ENCODE measurements around the gene MYADM.

The MYADM gene

DNA sequence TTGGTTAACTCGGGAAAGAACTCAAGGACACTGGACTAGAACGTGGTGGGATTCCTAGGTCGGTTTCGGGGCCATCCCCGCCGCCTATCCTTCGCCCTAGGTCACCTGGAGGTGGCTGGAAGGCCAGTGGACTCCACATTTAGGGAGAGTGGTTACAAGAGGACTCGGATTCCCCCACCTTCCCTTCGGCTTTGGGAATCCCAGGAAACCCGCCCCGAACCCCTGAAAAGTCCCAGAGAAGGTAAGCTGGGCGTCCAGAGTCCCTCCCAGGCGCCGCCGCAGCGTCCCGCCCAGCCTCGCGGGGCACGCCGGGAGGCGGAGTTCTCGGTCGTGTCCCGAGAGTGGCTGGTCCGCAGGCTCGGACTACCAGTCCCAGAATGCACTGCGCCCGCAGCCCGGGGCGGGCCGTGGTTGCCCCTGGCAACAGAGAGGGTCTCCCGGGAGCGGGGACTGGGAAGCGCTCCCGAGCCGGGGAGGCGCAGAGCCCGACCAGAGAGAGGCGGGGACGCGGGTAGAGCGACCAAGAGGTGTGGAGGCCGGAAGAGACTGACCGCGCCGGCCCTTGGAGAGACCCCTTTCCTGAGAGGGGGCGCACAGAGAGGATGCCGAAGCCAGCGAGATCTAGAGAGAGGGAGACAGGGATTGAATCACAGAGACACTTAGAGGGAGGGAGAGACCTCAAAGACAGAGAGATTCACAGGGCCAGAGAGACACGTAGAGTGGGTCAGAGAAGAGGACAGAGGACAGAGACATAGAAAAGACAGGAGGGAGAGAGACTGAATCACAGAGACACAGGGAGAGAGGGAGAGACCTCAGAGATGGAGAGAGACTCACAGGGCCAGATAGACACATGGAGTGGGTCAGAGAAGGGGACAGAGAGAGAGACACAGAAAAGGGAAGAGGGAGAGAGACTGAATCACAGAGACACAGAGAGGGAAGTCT is 11.7 kb downstream of the MYADM start:
- H3K4me3 ChIP-seq (ENCODE audit: control insufficient read depth in 1 of 7, extremely low read depth in 1 of 7, insufficient read depth in 4 of 7, low read depth in 2 of 7, low read length in 6 of 7), result peak overlapping the region; percentile 15 to 81 (median 65)
- DNase-seq, result peak; percentile 73 to 86 (median 84)
- no peaks in the 10 kb centered on the region for H3K9me3 ChIP-seq (ENCODE audit: control extremely low read depth in 1 of 5, control insufficient read depth in 4 of 5, insufficient read depth in 2 of 5, low read depth in 1 of 5, low read length in 4 of 5)
- WGBS (ENCODE audit: insufficient coverage), result 1% methylated on average over 48 of the region's 51 CpGs
- ChIA-PET POLR2A (interaction anchor here (1.0 kb wide), 1 partner anchor 12 kb away, joined by 4 read pairs; the partner anchor contains the start of gene MYADM), CTCF (interaction anchor here (1.2 kb wide), 1 partner anchor 27 kb away, joined by 3 read pairs; no protein-coding TSS in a partner anchor)
- H3K27me3 ChIP-seq (replicated peaks in 2 of 5; ENCODE audit: control insufficient read depth in 4 of 5, insufficient read depth in 5 of 5, low read length in 4 of 5), result peaks cover 3 to 50% (median 27%) of the 10 kb centered on the region in 5 experiments
- H3K27ac ChIP-seq (ENCODE audit: insufficient read depth in 1 of 2, low read depth in 1 of 2, low read length in 2 of 2, poor library complexity in 1 of 2, severe bottlenecking in 2 of 2), result no peak overlapping the region
- peaks cover 0 to 21% (median 10%) of the 10 kb centered on the region in 4 experiments for H3K36me3 ChIP-seq (ENCODE audit: control insufficient read depth in 4 of 4, insufficient read depth in 4 of 4, low read length in 3 of 4)
- H3K4me1 ChIP-seq (ENCODE audit: control extremely low read depth in 1 of 4, control insufficient read depth in 4 of 4, insufficient read depth in 4 of 4, low read length in 3 of 4), result peaks cover 12 to 35% (median 28%) of the 10 kb centered on the region in 4 experiments

DNA sequence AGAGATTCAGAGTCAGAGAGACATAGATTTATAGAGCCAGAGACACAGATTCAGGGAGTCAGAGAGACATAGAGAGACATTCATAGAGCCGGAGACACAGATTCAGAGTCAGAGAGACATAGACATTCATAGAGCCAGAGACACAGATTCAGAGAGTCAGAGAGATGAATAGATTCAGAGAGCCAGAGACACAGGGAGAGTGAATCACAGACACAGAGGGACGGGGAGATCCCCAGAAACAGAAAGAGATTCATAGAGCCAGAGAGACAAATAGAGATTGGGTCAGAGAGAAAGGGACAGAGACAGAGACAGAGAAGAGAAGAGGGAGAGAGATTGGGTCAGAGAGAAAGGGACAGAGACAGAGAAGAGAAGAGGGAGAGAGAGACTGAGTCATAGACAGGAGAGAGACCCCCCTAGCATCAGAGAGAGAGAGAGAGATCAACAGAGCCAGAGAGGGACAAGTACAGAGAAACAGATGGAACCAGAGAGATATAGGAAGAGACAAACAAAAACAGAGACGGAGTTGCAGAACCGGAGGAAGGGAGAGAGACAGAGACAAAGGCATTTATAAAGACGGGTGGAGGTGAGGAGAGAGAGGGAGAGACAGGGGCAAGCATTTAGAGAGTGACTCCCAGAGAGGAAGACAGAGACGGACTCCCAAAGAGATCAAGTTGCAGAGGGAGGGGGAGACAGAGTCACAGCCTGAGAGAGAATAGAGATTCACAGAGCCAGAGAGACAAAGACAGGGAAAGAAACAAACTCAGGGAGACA is 13.2 kb downstream of the MYADM start:
- H3K27ac ChIP-seq (ENCODE audit: insufficient read depth in 1 of 2, low read depth in 1 of 2, low read length in 2 of 2, poor library complexity in 1 of 2, severe bottlenecking in 2 of 2), result no peak overlapping the region
- WGBS (ENCODE audit: insufficient coverage), result 18% methylated on average over 5 of the region's 6 CpGs
- CTCF ChIA-PET, result interaction anchor here (1.3 to 2.4 kb wide), 4 partner anchors 10 to 143 kb away, joined by 6 to 11 read pairs (median 8); no protein-coding TSS in a partner anchor
- POLR2A ChIA-PET, result no interaction called here
- H3K27me3 ChIP-seq (replicated peaks in 2 of 5; ENCODE audit: control insufficient read depth in 4 of 5, insufficient read depth in 5 of 5, low read length in 4 of 5), result peaks cover 9 to 64% (median 34%) of the 10 kb centered on the region in 5 experiments
- H3K4me3 ChIP-seq (ENCODE audit: control insufficient read depth in 1 of 7, extremely low read depth in 1 of 7, insufficient read depth in 4 of 7, low read depth in 2 of 7, low read length in 6 of 7), result peak overlapping the region in 1 of 7 experiments; percentile 64
- no peaks in the 10 kb centered on the region for H3K9me3 ChIP-seq (ENCODE audit: control extremely low read depth in 1 of 5, control insufficient read depth in 4 of 5, insufficient read depth in 2 of 5, low read depth in 1 of 5, low read length in 4 of 5)
- peaks cover 0 to 9% (median 1%) of the 10 kb centered on the region in 4 experiments for H3K36me3 ChIP-seq (ENCODE audit: control insufficient read depth in 4 of 4, insufficient read depth in 4 of 4, low read length in 3 of 4)
- peaks cover 10 to 30% (median 26%) of the 10 kb centered on the region in 4 experiments for H3K4me1 ChIP-seq (ENCODE audit: control extremely low read depth in 1 of 4, control insufficient read depth in 4 of 4, insufficient read depth in 4 of 4, low read length in 3 of 4)
- DNase-seq, result no peak

DNA sequence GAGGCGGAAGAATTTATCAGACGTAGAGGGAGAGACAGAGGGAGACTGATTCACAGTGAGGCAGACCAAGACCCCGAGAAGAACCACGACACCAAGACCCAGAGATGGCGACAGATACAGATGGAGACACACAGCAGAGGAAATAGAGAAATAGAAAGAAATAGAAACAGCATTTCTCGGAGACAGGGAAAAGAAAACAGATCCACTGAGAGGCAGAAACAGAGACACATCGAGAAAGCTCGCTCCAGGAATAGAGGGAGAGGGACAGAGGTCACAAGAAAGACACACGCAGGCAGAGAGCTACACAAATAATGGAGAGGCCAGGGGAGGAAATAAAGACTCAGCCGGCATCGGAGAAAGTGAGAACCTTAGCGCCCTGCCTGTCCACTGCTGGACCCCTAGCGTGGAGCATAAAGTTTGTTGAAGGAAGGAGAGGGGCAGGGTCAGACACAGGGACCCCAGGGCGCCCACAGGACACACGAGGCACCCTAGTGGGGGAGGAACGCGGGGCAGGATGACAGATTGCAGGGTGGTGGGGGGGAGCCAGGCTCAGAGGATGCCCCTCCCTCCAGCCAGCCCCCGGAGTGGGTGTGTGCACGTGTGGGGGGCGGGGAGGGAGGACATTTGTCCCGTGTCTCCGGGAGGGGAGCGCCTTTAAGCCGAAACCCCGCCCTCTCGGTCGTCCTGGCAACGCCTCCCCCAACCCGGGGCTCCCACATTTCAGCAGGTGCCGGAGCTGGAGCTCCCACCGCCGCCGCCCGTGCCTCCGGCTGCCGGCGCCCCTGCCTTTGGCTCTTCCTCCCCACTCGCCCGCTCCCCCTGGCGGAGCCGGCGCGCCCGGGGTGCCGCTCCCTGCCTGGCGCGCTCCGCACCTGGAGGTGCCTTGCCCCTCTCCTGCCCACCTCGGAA is 14.1 kb downstream of the MYADM start, which contains the start of gene PRKCG:
TSS of gene PRKCG (plus strand) at position 716 of the 909 bp plus-strand sequence. CDS start 298 bp downstream, outside the sequence.
- CTCF ChIA-PET, result interaction anchor here (1.3 to 2.4 kb wide), 4 partner anchors 11 to 142 kb away, joined by 6 to 11 read pairs (median 8); no protein-coding TSS in a partner anchor
- POLR2A ChIA-PET, result interaction anchor here (1.0 kb wide), 2 partner anchors 9 to 52 kb away, joined by 3 to 5 read pairs; no protein-coding TSS in a partner anchor

DNA sequence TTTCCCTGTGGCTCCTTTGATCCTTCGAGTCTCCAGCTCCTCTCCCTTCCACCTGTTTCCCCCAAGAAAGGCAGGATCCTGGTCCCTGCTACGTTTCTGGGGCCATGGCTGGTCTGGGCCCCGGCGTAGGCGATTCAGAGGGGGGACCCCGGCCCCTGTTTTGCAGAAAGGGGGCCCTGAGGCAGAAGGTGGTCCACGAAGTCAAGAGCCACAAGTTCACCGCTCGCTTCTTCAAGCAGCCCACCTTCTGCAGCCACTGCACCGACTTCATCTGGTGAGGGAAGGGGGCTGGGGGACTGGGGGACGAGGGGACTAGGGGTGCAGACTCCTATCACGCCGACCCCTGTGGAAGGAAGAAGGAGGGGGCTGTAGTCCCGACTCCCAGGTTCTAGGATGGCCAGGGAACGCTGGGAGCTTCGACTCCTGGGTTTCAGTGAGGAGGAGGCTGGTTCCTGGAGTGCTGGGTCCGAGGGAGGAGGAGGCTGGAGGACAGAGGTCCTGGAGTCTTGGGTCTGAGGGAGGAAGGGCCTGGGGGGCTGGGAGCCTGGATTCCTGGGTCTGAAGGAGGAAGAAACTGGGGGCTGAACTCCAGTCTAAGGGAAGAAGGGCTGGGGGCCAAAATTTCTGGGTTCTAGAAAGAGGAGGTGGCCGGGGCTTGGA is 14.8 kb downstream of the MYADM start:
- Histone ChIP-seq H3K27me3 (replicated peaks in 2 of 5; ENCODE audit: control insufficient read depth in 4 of 5, insufficient read depth in 5 of 5, low read length in 4 of 5) (peaks cover 9 to 73% (median 36%) of the 10 kb centered on the region in 5 experiments), H3K36me3 (ENCODE audit: control insufficient read depth in 4 of 4, insufficient read depth in 4 of 4, low read length in 3 of 4) (no peaks in the 10 kb centered on the region), H3K27ac (ENCODE audit: insufficient read depth in 1 of 2, low read depth in 1 of 2, low read length in 2 of 2, poor library complexity in 1 of 2, severe bottlenecking in 2 of 2) (no peak overlapping the region), H3K9me3 (ENCODE audit: control extremely low read depth in 1 of 5, control insufficient read depth in 4 of 5, insufficient read depth in 2 of 5, low read depth in 1 of 5, low read length in 4 of 5) (no peaks in the 10 kb centered on the region), H3K4me1 (ENCODE audit: control extremely low read depth in 1 of 4, control insufficient read depth in 4 of 4, insufficient read depth in 4 of 4, low read length in 3 of 4) (peaks cover 9 to 30% (median 26%) of the 10 kb centered on the region in 4 experiments), H3K4me3 (ENCODE audit: control insufficient read depth in 1 of 7, extremely low read depth in 1 of 7, insufficient read depth in 4 of 7, low read depth in 2 of 7, low read length in 6 of 7) (peak overlapping the region in 2 of 7 experiments; percentile 48 to 64)
- 2% methylated on average over 5 of the region's 18 CpGs for WGBS (ENCODE audit: insufficient coverage)
- DNase-seq, result no peak
- CTCF ChIA-PET, result interaction anchor here (0.7 to 2.4 kb wide), 6 partner anchors 12 to 214 kb away, joined by 3 to 11 read pairs (median 6); no protein-coding TSS in a partner anchor
- POLR2A ChIA-PET, result interaction anchor here (1.0 to 1.3 kb wide), 3 partner anchors 10 to 53 kb away, joined by 3 to 5 read pairs (median 3); no protein-coding TSS in a partner anchor

More for the DNA sequence above, 14.1 kb downstream of the MYADM start, which contains the start of gene PRKCG:
- H3K4me3 ChIP-seq (ENCODE audit: control insufficient read depth in 1 of 7, extremely low read depth in 1 of 7, insufficient read depth in 4 of 7, low read depth in 2 of 7, low read length in 6 of 7), result peak within 1 kb of the TSS in 5 of 7 experiments; percentile 8 to 64 (median 19)
- peaks cover 0 to 4% (median under 1%) of the 10 kb centered on the region in 4 experiments for H3K36me3 ChIP-seq (ENCODE audit: control insufficient read depth in 4 of 4, insufficient read depth in 4 of 4, low read length in 3 of 4)
- H3K4me1 ChIP-seq (ENCODE audit: control extremely low read depth in 1 of 4, control insufficient read depth in 4 of 4, insufficient read depth in 4 of 4, low read length in 3 of 4), result peaks cover 9 to 30% (median 26%) of the 10 kb centered on the region in 4 experiments
- peak; percentile 68 to 76 (median 72) for DNase-seq
- H3K27ac ChIP-seq (ENCODE audit: insufficient read depth in 1 of 2, low read depth in 1 of 2, low read length in 2 of 2, poor library complexity in 1 of 2, severe bottlenecking in 2 of 2), result no peak within 1 kb of the TSS
- H3K27me3 ChIP-seq (replicated peaks in 2 of 5; ENCODE audit: control insufficient read depth in 4 of 5, insufficient read depth in 5 of 5, low read length in 4 of 5), result peaks cover 9 to 70% (median 36%) of the 10 kb centered on the region in 5 experiments
- H3K9me3 ChIP-seq (ENCODE audit: control extremely low read depth in 1 of 5, control insufficient read depth in 4 of 5, insufficient read depth in 2 of 5, low read depth in 1 of 5, low read length in 4 of 5), result no peaks in the 10 kb centered on the region
- WGBS (ENCODE audit: insufficient coverage), result 2% methylated on average over 42 of the region's 49 CpGs

DNA sequence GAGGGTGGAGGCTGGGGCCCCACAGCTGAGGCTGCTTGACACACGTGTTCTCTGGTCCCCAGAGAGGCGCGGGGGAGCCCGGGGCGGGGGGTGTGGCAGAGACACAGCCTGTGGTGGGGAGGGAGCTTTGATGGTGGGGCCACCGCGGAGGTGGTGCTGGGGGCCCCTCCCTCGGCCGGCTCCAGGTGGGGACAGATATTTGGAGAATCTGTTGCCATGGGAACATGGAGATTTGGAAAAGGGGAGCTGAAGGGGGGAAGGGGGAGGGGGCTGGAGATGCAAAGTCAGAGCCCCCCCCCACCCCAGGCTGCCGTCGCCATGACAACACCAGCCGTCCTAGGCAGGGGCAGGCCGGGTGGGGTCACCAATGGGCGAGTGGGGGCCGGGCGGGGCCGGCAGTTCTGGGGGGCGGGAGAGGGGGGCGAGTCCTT is 15.6 kb downstream of the MYADM start:
- peak in 1 of 3 donors; percentile 33 for DNase-seq
- Histone ChIP-seq H3K4me3 (ENCODE audit: control insufficient read depth in 1 of 7, extremely low read depth in 1 of 7, insufficient read depth in 4 of 7, low read depth in 2 of 7, low read length in 6 of 7) (no peak overlapping the region), H3K27me3 (replicated peaks in 2 of 5; ENCODE audit: control insufficient read depth in 4 of 5, insufficient read depth in 5 of 5, low read length in 4 of 5) (peaks cover 9 to 73% (median 36%) of the 10 kb centered on the region in 5 experiments), H3K27ac (ENCODE audit: insufficient read depth in 1 of 2, low read depth in 1 of 2, low read length in 2 of 2, poor library complexity in 1 of 2, severe bottlenecking in 2 of 2) (no peak overlapping the region), H3K36me3 (ENCODE audit: control insufficient read depth in 4 of 4, insufficient read depth in 4 of 4, low read length in 3 of 4) (no peaks in the 10 kb centered on the region), H3K4me1 (ENCODE audit: control extremely low read depth in 1 of 4, control insufficient read depth in 4 of 4, insufficient read depth in 4 of 4, low read length in 3 of 4) (peaks cover 9 to 30% (median 26%) of the 10 kb centered on the region in 4 experiments), H3K9me3 (ENCODE audit: control extremely low read depth in 1 of 5, control insufficient read depth in 4 of 5, insufficient read depth in 2 of 5, low read depth in 1 of 5, low read length in 4 of 5) (no peaks in the 10 kb centered on the region)
- POLR2A ChIA-PET, result interaction anchor here (0.5 to 1.3 kb wide), 3 partner anchors 14 to 142 kb away, joined by 3 read pairs; no protein-coding TSS in a partner anchor
- 1% methylated on average over 11 of the region's 19 CpGs for WGBS (ENCODE audit: insufficient coverage)
- CTCF ChIA-PET, result interaction anchor here (0.7 to 2.4 kb wide), 8 partner anchors 14 to 213 kb away, joined by 3 to 11 read pairs (median 4); no protein-coding TSS in a partner anchor

Measured in common myeloid progenitor, CD34-positive (primary cell).